Thyroid gland (tissue), 4 donors: ENCODE measurements around the gene KCNAB2. TPM values are rescaled to one million over a fixed set of nuclear protein-coding genes. Genes with fewer than 3 reads are reported as not detected.
A peak's percentile ranks its signal among the peaks of the same experiment; 100 is the strongest.

Experiments
- DNase-seq, 2 donors: peaks; one replicate each; pipeline ENCODE4 v3.0.0-alpha.2; 2019
- H3K27ac ChIP-seq, 3 donors: fragments of 200-600 bp; sonication (generic); 1 replicate in 2 of 3; 2 replicates in 1 of 3; pipeline ENCODE4 v1.5.1; 2016 to 2019; ENCODE audit warnings: mild to moderate bottlenecking in 1 of 3, moderate library complexity in 1 of 3
- H3K27me3 ChIP-seq: fragments of 200-600 bp; sonication (generic); one replicate; pipeline ENCODE4 v1.5.1; 2019
- H3K36me3 ChIP-seq, 2 donors: fragments of 200-600 bp; sonication (generic); one replicate each; pipeline ENCODE4 v1.5.1; 2016 to 2019
- H3K4me1 ChIP-seq, 2 donors: fragments of 200-600 bp; sonication (generic); one replicate each; pipeline ENCODE4 v1.5.1; 2017 to 2019
- H3K4me3 ChIP-seq, 3 donors: fragments of 200-600 bp; sonication (generic); replicated peaks in 1 of 3; 1 replicate in 2 of 3; 2 replicates in 1 of 3; pipeline ENCODE4 v1.5.1; 2016; ENCODE audit warnings: mild to moderate bottlenecking in 1 of 3
- H3K9me3 ChIP-seq: fragments of 200-600 bp; sonication (generic); one replicate; pipeline ENCODE4 v1.5.1; 2017
- POLR2A ChIP-seq, 2 donors: fragments of 450-650 bp; IDR thresholded peaks; one replicate each; pipeline ENCODE4 v1.6.1; 2017; ENCODE audit warnings: antibody characterized with exemption in 2 of 2, mild to moderate bottlenecking in 2 of 2, moderate library complexity in 1 of 2
- WGBS, 2 donors: methylation state at CpG; one replicate each; pipeline ENCODE4 v1.1.5; 2017; 5-methylcytosine and 5-hydroxymethylcytosine counted together
- intact Hi-C: fragments of 100-400 bp; cut with DNase I; formaldehyde crosslinking; loops from one replicate; pipeline ENCODE4 v1.15.1; 2023
- total RNA-seq, 4 donors: library from RNA; depleted of rRNA; stranded (reverse); fragments of >200 nt; gene quantifications; one replicate each; pipeline ENCODE4 v1.2.3, GENCODE V29; 2016
- TF ChIP-seq, protein P1 (sequence below), 6 experiments: fragments of 200-600 bp in 3 of 6; fragments of 450-650 bp in 3 of 6; sonication (generic) in 3 of 6; IDR thresholded peaks; one replicate each; pipeline ENCODE4 v1.5.1; 2016 to 2019; ENCODE audit warnings: antibody characterized with exemption in 6 of 6, mild to moderate bottlenecking in 2 of 6, inconsistent platforms in 1 of 6, moderate library complexity in 1 of 6

KCNAB2 gene
- total RNA-seq, 4 donors from 2014 or later, result 3.1 to 7.3 (median 6.1) TPM

DNA sequence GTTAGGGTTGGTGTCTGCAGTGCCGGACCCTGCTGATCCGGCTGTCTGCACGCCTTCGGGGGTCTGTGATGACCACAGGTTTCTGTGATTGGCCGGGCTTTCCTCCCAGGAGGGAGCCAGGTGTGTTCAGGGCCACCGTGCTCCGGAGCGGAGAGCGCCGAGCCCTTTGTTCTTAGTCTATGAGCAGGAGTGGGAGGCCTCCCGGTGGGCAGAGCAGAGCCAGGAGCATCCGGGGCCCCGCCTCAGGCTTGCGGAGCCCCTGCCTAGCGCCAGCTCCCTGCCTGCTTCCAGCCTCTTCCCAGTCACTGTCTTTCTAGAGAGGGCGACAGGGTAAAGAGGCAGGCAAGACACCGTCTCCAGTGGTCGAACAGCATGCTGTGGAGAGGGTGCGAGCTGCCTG is 31.8 kb downstream of the KCNAB2 start:
- H3K36me3 ChIP-seq, result no peaks in the 10 kb centered on the region
- 69 to 82% methylated on average over 16 to 19 of the region's 19 CpGs for WGBS, 2 donors
- no peaks in the 10 kb centered on the region for H3K27me3 ChIP-seq
- intact Hi-C loops, result no loop called here
- TF ChIP-seq, protein P1, sequence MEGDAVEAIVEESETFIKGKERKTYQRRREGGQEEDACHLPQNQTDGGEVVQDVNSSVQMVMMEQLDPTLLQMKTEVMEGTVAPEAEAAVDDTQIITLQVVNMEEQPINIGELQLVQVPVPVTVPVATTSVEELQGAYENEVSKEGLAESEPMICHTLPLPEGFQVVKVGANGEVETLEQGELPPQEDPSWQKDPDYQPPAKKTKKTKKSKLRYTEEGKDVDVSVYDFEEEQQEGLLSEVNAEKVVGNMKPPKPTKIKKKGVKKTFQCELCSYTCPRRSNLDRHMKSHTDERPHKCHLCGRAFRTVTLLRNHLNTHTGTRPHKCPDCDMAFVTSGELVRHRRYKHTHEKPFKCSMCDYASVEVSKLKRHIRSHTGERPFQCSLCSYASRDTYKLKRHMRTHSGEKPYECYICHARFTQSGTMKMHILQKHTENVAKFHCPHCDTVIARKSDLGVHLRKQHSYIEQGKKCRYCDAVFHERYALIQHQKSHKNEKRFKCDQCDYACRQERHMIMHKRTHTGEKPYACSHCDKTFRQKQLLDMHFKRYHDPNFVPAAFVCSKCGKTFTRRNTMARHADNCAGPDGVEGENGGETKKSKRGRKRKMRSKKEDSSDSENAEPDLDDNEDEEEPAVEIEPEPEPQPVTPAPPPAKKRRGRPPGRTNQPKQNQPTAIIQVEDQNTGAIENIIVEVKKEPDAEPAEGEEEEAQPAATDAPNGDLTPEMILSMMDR (IDR thresholded peaks at IDR 0.05), result no peak
- TF ChIP-seq POLR2A (IDR thresholded peaks at IDR 0.05), result no peak
- no peaks in the 10 kb centered on the region for H3K9me3 ChIP-seq
- H3K4me1 ChIP-seq, result no peaks in the 10 kb centered on the region
- no peak overlapping the region for H3K4me3 ChIP-seq
- no peak overlapping the region for H3K27ac ChIP-seq
- no peak for DNase-seq

DNA sequence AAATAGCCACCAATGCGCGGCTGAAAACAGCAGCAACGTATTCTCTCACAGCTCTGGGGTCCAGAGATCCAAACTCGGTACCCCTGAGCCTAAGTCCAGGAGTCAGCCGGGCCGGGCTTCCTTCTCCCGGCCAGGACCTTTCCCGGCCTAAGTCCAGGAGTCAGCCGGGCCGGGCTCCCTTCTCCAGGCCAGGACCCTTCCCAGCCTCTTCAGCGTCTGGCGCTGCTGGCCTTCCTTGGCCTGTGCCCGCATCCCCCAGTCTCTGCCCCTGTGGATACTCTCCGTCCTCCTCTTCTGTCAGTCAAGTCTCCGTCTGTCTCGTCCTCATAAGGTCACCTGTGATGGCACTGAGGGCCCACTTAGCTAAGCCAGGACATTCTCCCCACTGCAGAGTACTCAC is 32.2 kb downstream of the KCNAB2 start:
- Histone ChIP-seq H3K9me3 (no peaks in the 10 kb centered on the region), H3K27me3 (no peaks in the 10 kb centered on the region), H3K36me3 (no peaks in the 10 kb centered on the region), H3K4me3 (no peak overlapping the region), H3K4me1 (no peaks in the 10 kb centered on the region), H3K27ac (no peak overlapping the region)
- DNase-seq, result no peak
- intact Hi-C loops, result no loop called here
- 91 to 94% methylated on average over 16 of the region's 16 CpGs for WGBS, 2 donors
- no peak for TF ChIP-seq POLR2A (IDR thresholded peaks at IDR 0.05)
- TF ChIP-seq, protein P1 (IDR thresholded peaks at IDR 0.05), result no peak

DNA sequence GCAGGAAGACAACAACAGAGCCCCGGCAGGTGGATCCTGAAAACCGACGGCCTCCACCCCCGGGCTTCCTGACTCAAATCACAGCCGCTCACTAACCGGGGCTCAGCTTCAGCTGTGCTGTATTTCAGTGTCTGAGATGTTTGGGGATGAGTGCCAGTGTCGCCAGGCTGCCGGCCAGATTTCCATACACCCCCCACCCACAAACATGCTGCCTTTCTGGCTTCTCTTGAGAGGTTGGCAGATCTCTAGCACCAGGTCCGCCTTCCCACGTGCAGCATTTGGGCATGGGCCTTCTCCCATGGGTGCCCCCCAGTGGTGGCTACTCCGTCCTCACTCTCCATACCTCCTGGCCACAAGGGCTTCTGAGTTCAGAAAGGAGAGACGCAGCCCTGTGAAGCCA is 34.8 kb downstream of the KCNAB2 start:
- TF ChIP-seq POLR2A (IDR thresholded peaks at IDR 0.05), result no peak
- TF ChIP-seq, protein P1 (IDR thresholded peaks at IDR 0.05), result peak in 1 of 6 experiments; percentile 21
- no peaks in the 10 kb centered on the region for H3K36me3 ChIP-seq
- H3K4me3 ChIP-seq, result no peak overlapping the region
- no peak overlapping the region for H3K27ac ChIP-seq
- intact Hi-C loops, result no loop called here
- no peaks in the 10 kb centered on the region for H3K9me3 ChIP-seq
- DNase-seq, result peak; percentile 41 to 62
- no peaks in the 10 kb centered on the region for H3K4me1 ChIP-seq
- 34 to 40% methylated on average over 3 to 12 of the region's 12 CpGs for WGBS, 2 donors
- no peaks in the 10 kb centered on the region for H3K27me3 ChIP-seq

DNA sequence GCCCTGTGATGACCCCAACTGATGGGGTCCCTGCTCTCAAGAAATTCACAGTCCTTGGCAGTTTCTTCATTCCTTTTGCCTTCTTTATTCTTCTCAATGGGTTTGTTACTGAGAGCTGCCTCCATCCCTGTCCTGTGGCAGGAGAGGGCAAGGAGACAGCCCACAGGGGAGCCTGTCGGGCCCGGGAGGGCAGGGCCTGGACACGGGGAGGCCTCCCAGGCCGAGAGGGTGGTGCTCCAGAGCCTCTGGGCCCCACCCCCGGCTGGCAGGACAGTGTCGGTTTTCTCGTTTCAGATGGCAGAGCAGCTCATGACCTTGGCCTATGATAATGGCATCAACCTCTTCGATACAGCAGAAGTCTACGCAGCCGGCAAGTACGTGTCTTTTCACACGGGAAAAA is 36.2 kb downstream of the KCNAB2 start:
- no peaks in the 10 kb centered on the region for H3K9me3 ChIP-seq
- intact Hi-C loops, result no loop called here

DNA sequence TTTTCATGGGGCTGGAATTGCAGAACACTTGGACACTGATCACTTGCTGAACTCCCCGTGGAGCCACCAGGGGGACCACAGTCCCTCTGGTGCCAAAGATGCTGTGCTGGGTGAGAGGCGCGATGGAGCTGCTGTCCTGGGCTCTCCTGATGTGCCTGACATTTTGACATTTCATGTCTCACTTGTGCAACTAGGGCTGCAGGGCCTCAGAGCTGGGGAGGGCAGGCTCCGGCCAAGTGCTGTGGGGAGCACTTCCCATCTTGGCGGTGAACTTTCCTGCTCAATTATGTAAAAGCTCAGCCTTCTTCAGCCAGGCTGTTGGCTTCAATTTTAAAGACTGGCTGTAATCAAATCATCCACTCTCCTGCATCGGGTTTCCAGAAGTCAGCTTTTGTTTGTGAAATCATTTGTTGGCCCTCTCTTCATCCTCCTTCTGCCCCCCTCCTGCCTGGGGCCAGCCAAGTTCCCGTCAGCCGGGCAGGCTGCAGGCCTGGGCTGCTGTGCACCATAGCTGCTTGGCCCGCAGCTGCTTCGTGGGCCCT is 36.8 kb downstream of the KCNAB2 start:
- H3K9me3 ChIP-seq, result no peaks in the 10 kb centered on the region
- WGBS, 2 donors, result 76 to 81% methylated on average over 8 to 9 of the region's 10 CpGs
- intact Hi-C loops, result no loop called here
- no peak overlapping the region for H3K4me3 ChIP-seq
- H3K36me3 ChIP-seq, result no peaks in the 10 kb centered on the region
- no peak for DNase-seq
- H3K27ac ChIP-seq, result no peak overlapping the region
- no peak for TF ChIP-seq POLR2A (IDR thresholded peaks at IDR 0.05)
- TF ChIP-seq, protein P1 (IDR thresholded peaks at IDR 0.05), result no peak
- no peaks in the 10 kb centered on the region for H3K4me1 ChIP-seq
- no peaks in the 10 kb centered on the region for H3K27me3 ChIP-seq

More for the DNA sequence above, 36.2 kb downstream of the KCNAB2 start:
- TF ChIP-seq, protein P1 (IDR thresholded peaks at IDR 0.05), result no peak
- no peak for TF ChIP-seq POLR2A (IDR thresholded peaks at IDR 0.05)
- Histone ChIP-seq H3K27me3 (no peaks in the 10 kb centered on the region), H3K4me1 (no peaks in the 10 kb centered on the region), H3K4me3 (no peak overlapping the region), H3K27ac (no peak overlapping the region), H3K36me3 (no peaks in the 10 kb centered on the region)
- WGBS, 2 donors, result 85 to 88% methylated on average over 10 to 12 of the region's 12 CpGs
- DNase-seq, result no peak
